GM18526 (cell line): ENCODE results near the gene ELAVL1.

Experiments
- POLR2A ChIP-seq: IDR thresholded peaks from 3 replicates; pipeline ENCODE4 v1.6.1; 2011; ENCODE audit not compliant: insufficient read length; ENCODE audit errors: extremely low read depth

Gene ELAVL1

GRCh38 chr19:7941895-7942596 lies 63.4 kb downstream of the ELAVL1 start:
- TF ChIP-seq POLR2A, result no peak

DNA sequence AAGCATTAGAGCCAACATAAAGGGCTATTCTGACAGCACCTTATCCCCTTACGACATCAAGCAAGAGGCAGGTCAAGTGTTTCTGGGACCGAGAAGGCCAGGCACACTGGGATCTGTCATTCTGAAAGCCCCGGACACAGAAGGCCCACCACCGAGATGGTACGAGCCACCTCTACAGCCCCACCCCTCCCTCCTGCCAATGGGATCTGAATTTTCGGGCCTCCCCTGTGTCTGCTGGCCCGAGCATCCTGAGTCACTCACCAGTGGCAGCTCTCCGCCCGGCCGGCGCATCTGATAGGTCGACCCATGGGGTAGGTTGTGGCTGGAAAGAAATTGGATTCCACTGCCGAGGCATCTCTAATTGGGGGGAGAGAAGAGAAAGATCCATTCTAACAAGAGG lies 64.6 kb downstream of the ELAVL1 start:
- no peak for TF ChIP-seq POLR2A

GRCh38 chr19:7934766-7935165 lies 70.7 kb downstream of the ELAVL1 start:
- no peak for TF ChIP-seq POLR2A

DNA sequence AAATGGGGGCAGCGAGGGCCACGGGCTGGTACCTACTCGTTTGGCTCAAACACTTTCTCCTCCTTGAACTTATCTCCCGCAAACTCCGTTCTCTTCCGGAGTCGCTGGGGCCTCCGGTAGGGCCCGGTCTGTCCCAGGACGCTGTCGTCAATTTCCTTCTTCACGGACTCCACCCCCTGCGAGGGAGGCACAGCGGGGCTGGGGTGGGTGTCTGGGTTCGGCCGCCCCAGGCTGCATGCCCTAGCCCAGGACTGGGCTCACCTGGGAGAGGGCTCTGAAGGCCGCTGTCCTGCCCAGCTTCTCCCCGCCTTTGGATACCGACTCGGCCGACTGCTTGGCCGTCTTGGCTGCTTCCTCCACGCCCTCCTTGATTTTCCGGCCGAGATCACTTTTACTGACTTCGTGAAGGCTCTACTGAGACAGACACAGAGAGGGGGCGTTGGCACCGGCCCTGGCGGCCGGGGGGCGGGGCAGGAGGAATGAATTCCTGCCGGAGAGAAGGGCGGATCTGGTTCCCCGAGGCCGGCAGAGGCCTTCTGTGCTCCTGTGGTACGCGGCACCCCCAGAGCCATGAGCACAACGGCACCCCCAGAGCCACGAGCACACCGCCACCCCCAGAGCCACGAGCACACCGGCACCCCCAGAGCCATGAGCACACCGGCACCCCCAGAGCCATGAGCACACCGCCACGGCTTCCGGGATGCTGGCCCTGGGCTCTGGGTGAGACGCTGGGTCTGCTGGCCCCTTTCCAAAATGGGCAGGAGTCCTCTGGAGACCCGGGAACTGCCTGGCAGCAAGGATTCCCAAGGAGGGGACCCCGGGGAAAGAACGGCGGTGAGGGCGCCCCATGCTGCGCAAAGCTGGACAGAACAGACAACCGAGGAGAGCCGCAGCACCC lies 71.4 kb downstream of the ELAVL1 start:
- TF ChIP-seq POLR2A, result no peak

GRCh38 chr19:7933411-7933810 lies 72.0 kb downstream of the ELAVL1 start:
- no peak for TF ChIP-seq POLR2A

DNA sequence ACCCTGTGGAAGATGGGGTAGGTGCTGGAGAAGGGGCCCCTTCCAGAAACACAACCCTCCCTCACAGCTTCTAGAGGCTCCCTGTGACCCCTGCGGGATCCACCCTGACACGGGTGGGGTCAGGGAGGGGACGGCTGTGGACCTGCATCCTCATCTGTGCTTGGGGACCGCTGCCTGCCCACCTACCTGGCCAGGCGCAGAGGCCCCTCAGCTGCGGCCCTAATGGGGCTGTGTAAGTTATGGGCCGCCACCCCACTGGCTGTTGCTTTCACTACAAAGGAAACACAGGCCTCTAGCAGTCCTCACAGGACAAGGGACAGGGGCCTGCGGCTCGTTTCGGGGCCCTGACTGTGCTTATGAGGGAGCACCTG lies 72.5 kb downstream of the ELAVL1 start:
- TF ChIP-seq POLR2A, result no peak

- no peak for TF ChIP-seq POLR2A
Measured at GRCh38 chr19:7932276-7932929, 73.0 kb downstream of the ELAVL1 start.

DNA sequence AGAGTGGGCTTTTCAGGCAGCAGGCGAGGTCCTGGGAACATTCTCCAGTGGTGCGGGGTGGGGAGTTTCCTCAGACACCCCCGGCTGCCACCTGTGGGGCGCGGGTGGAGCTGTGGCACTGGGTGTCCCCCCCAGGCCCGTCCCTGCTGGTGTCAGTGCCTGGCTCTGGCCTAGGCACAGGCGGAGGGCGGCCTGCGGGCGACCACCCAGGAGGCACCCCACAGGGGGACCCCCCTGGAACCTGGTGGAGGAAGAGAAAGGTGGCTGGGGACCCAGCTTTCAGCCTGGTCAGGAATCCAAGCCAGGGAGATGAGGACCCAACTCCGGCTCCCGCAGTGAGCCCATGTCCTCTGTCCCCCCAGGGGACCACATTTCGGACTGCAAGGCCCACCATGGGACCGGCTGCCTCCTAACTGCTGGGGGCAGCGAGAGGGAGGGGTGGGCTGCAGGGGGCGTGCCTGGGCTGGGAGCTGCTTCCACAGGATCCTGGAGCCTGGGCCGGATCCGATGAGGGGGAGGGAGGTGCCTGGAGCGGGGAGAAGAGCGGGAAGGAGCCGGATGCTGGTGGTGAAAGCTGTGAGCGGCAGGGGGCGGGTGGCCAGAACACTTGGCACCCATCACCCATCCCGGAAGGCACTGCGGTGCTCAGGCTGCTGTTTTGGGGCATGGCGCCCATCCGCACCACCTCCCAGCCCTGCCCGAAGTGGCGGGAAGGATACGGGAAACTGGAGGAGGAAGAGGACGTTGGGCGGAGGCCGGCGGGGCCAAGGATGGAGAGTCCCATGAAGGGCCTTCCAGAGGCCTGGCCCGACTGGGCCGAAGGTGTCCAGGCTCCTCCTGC lies 74.0 kb downstream of the ELAVL1 start:
- no peak for TF ChIP-seq POLR2A

DNA sequence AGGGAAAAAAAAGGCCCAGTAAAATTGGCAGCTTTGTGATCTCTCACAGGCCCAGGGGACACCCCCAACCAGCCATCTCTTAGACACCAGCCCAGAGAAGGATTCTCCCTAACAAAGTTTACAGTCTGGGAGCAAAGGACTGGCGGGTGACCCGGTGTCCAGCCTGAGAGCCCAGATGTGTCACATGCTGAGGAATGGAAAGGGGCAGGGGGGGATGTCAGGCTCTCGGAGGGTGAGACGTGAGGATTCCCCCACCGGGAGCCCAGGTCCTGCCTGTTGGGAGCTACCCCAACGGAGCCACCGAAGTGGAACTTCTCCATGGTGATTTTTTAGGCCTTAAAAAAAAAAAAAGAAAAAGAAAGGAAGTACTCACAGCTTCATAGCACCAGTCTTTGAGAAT lies 74.7 kb downstream of the ELAVL1 start:
- TF ChIP-seq POLR2A, result no peak

GRCh38 chr19:7928741-7929701 lies 76.4 kb downstream of the ELAVL1 start:
- no peak for TF ChIP-seq POLR2A

DNA sequence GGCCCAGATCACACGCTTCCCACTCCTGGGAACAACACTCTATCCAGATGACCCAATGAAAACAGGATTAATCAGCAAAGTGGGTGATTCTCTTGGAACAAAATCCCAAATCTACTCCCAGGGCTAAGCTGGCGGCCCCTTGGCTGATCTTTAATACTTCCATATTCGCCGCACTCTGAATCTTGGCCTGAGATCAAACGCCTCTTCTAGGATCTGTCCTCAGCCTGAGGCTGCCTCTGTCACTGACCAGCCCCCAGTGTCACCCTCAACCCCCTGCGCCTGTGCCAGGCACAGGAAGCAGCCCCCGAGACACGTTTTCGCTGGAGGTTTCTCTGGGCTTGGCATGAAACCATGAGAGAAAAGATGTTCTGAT lies 77.1 kb downstream of the ELAVL1 start:
- TF ChIP-seq POLR2A, result no peak

GRCh38 chr19:7927605-7928333 lies 77.7 kb downstream of the ELAVL1 start:
- no peak for TF ChIP-seq POLR2A
